Small intestine (tissue), 7 donors: Measurements from ENCODE around the gene MNAT1. TPM values are rescaled to one million over a fixed set of nuclear protein-coding genes. Genes with fewer than 3 reads are reported as not detected.
"Not testable (repeated sequence)": the region's sequence is repeated elsewhere in the genome, so short reads cannot be mapped to it uniquely, and the experiment has no call there.

ENCODE experiments used
- DNase-seq, 2 donors: peaks; one replicate each; pipeline versions ENCODE4 v3.0.0 to v3.0.0-alpha.2; 2013
- FAIRE-seq: peaks from 2 replicates; lab custom pipeline; 2012; peaks lifted over from hg19 to GRCh38; lab: Jason Lieb, UNC
- H3K27ac ChIP-seq, 3 donors: one replicate each; pipeline ENCODE4 v1.5.1; 2013; ENCODE audit warnings: low read length in 2 of 3, mild to moderate bottlenecking in 2 of 3, control low read depth in 1 of 3, inconsistent platforms in 1 of 3, low read depth in 1 of 3, moderate library complexity in 1 of 3
- H3K27me3 ChIP-seq, 3 donors: one replicate each; pipeline ENCODE4 v1.6.1; 2013; ENCODE audit warnings: low read length in 3 of 3, inconsistent platforms in 1 of 3; ENCODE audit not compliant: control insufficient read depth in 3 of 3, insufficient read depth in 3 of 3
- H3K36me3 ChIP-seq, 3 donors: one replicate each; pipeline ENCODE4 v1.6.1; 2013; ENCODE audit warnings: low read length in 3 of 3, inconsistent platforms in 1 of 3, low read depth in 1 of 3, mild to moderate bottlenecking in 1 of 3, moderate library complexity in 1 of 3; ENCODE audit not compliant: control insufficient read depth in 3 of 3, insufficient read depth in 2 of 3
- H3K4me1 ChIP-seq, 3 donors: one replicate each; pipeline ENCODE4 v1.6.1; 2013; ENCODE audit warnings: low read length in 2 of 3, inconsistent platforms in 1 of 3, low read depth in 1 of 3, mild to moderate bottlenecking in 1 of 3, moderate library complexity in 1 of 3; ENCODE audit not compliant: control insufficient read depth in 3 of 3, insufficient read depth in 2 of 3
- H3K4me3 ChIP-seq, 3 donors: one replicate each; pipeline ENCODE4 v1.5.1; 2013; ENCODE audit warnings: low read length in 3 of 3, control low read depth in 1 of 3, inconsistent platforms in 1 of 3, low read depth in 1 of 3, mild to moderate bottlenecking in 1 of 3, moderate library complexity in 1 of 3
- H3K9me3 ChIP-seq, 2 donors: one replicate each; pipeline ENCODE4 v1.6.1; 2013; ENCODE audit warnings: low read depth in 1 of 2, low read length in 1 of 2; ENCODE audit not compliant: control insufficient read depth in 2 of 2, insufficient read depth in 1 of 2
- WGBS, 3 donors: extraction: QIAGEN DNeasy Blood & Tissue Kit; methylation state at CpG; one replicate each; pipeline ENCODE4 v1.1.7; 2013; 5-methylcytosine and 5-hydroxymethylcytosine counted together
- polyA plus RNA-seq, 4 donors: library from polyadenylated mRNA; stranded (reverse) in 3 of 4; unstranded in 1 of 4; fragments of 200-250 nt in 3 of 4; fragments of 120-200 nt in 1 of 4; gene quantifications; one replicate each; pipeline versions ENCODE4 v1.2.1 to v1.2.3, GENCODE V29; 2013
- donor health status: healthy with polysubstance abuse.
- donor health status: control.
- donor health status: control.
- donor health status: Bipolar disorder and iron deficiency.
- donor health status: healthy.

MNAT1 gene
- polyA plus RNA-seq, 4 donors, result 9.5 to 28.7 (median 12.8) TPM

- Histone ChIP-seq H3K36me3 (no peaks in the 10 kb centered on the region), H3K27me3 (no peaks in the 10 kb centered on the region), H3K27ac (no peak overlapping the region), H3K9me3 (peaks cover 0 to 6% of the 10 kb centered on the region in 2 donors), H3K4me1 (no peaks in the 10 kb centered on the region), H3K4me3 (no peak overlapping the region)
- WGBS, 3 donors, result 98 to 100% (median 99%) methylated on average over 1 of the region's 1 CpG
- DNase-seq, result no peak
- no peak for FAIRE-seq
Observed at GRCh38 chr14:60882219-60882618, 147.7 kb downstream of the MNAT1 start.

- no peak overlapping the region for H3K4me3 ChIP-seq
- H3K27ac ChIP-seq, result no peak overlapping the region
- H3K27me3 ChIP-seq, result no peaks in the 10 kb centered on the region
- DNase-seq (no peak), FAIRE-seq (no peak)
- H3K9me3 ChIP-seq, result peaks cover 0 to 6% of the 10 kb centered on the region in 2 donors
- no peaks in the 10 kb centered on the region for H3K36me3 ChIP-seq
- no peaks in the 10 kb centered on the region for H3K4me1 ChIP-seq
Observed at GRCh38 chr14:60884134-60884533, 149.6 kb downstream of the MNAT1 start.

- not testable (repeated sequence) for H3K27me3 ChIP-seq, H3K36me3 ChIP-seq, DNase-seq, H3K9me3 ChIP-seq, H3K27ac ChIP-seq, H3K4me3 ChIP-seq, FAIRE-seq, H3K4me1 ChIP-seq
- WGBS, 3 donors, result 92 to 99% (median 97%) methylated on average over 3 of the region's 3 CpGs
Observed at GRCh38 chr14:60890636-60891035, 156.1 kb downstream of the MNAT1 start.

- Histone ChIP-seq H3K36me3 (no peaks in the 10 kb centered on the region), H3K4me3 (no peak overlapping the region), H3K27ac (no peak overlapping the region), H3K27me3 (no peaks in the 10 kb centered on the region), H3K4me1 (no peaks in the 10 kb centered on the region), H3K9me3 (no peaks in the 10 kb centered on the region)
- DNase-seq (no peak), FAIRE-seq (no peak)
- 88 to 90% (median 88%) methylated on average over 3 of the region's 3 CpGs for WGBS, 3 donors
Observed at GRCh38 chr14:60893911-60894310, 159.3 kb downstream of the MNAT1 start.

- Histone ChIP-seq H3K36me3 (peaks cover 0 to 2% (median 0%) of the 10 kb centered on the region in 3 donors), H3K9me3 (no peaks in the 10 kb centered on the region)
- FAIRE-seq, result no peak
Observed at GRCh38 chr14:60904381-60904780, 169.8 kb downstream of the MNAT1 start.

GRCh38 chr14:60905923-60906322, 171.4 kb downstream of the MNAT1 start:
- FAIRE-seq, result no peak
- no peak overlapping the region for H3K27ac ChIP-seq
- no peaks in the 10 kb centered on the region for H3K9me3 ChIP-seq
- H3K27me3 ChIP-seq, result no peaks in the 10 kb centered on the region
- no peak for DNase-seq
- H3K4me3 ChIP-seq, result no peak overlapping the region
- H3K36me3 ChIP-seq, result peaks cover 0 to 2% (median 0%) of the 10 kb centered on the region in 3 donors
- H3K4me1 ChIP-seq, result no peaks in the 10 kb centered on the region

More at GRCh38 chr14:60904381-60904780, 169.8 kb downstream of the MNAT1 start:
- no peaks in the 10 kb centered on the region for H3K27me3 ChIP-seq
- no peak overlapping the region for H3K4me3 ChIP-seq
- no peak for DNase-seq
- no peaks in the 10 kb centered on the region for H3K4me1 ChIP-seq
- H3K27ac ChIP-seq, result no peak overlapping the region

- no peak for FAIRE-seq
- DNase-seq, result no peak
- WGBS, 3 donors, result 80 to 95% (median 93%) methylated on average over 3 of the region's 3 CpGs
- no peaks in the 10 kb centered on the region for H3K4me1 ChIP-seq
- H3K4me3 ChIP-seq, result no peak overlapping the region
- peaks cover 0 to 9% (median 1%) of the 10 kb centered on the region in 3 donors for H3K36me3 ChIP-seq
- no peaks in the 10 kb centered on the region for H3K27me3 ChIP-seq
- H3K9me3 ChIP-seq, result peaks cover 0 to 8% of the 10 kb centered on the region in 2 donors
- no peak overlapping the region for H3K27ac ChIP-seq
Observed at GRCh38 chr14:60915781-60916180, 181.2 kb downstream of the MNAT1 start.

- no peak for FAIRE-seq
- no peaks in the 10 kb centered on the region for H3K27me3 ChIP-seq
- H3K36me3 ChIP-seq, result peaks cover 0 to 12% (median 1%) of the 10 kb centered on the region in 3 donors
- no peaks in the 10 kb centered on the region for H3K9me3 ChIP-seq
- H3K4me1 ChIP-seq, result no peaks in the 10 kb centered on the region
- 92 to 97% (median 96%) methylated on average over 2 of the region's 2 CpGs for WGBS, 3 donors
- H3K27ac ChIP-seq, result no peak overlapping the region
- no peak overlapping the region for H3K4me3 ChIP-seq
- no peak for DNase-seq
Observed at GRCh38 chr14:60922050-60922449, 187.5 kb downstream of the MNAT1 start.

- no peak for DNase-seq
- no peak overlapping the region for H3K27ac ChIP-seq
- 78 to 100% (median 94%) methylated on average over 1 of the region's 1 CpG for WGBS, 3 donors
- no peak overlapping the region for H3K4me3 ChIP-seq
- no peaks in the 10 kb centered on the region for H3K27me3 ChIP-seq
- H3K9me3 ChIP-seq, result no peaks in the 10 kb centered on the region
- peak; percentile 5 for FAIRE-seq
- H3K36me3 ChIP-seq, result peaks cover 0 to 3% (median 0%) of the 10 kb centered on the region in 3 donors
- H3K4me1 ChIP-seq, result no peaks in the 10 kb centered on the region
Observed at GRCh38 chr14:60925286-60925685, 190.7 kb downstream of the MNAT1 start.
